Peyer's patch (tissue), 4 donors: ENCODE data around the gene DMBX1. TPM values are rescaled to one million over a fixed set of nuclear protein-coding genes. Genes with fewer than 3 reads are reported as not detected.
A peak's percentile ranks its signal among the peaks of the same experiment; 100 is the strongest.

ENCODE experiments used
- DNase-seq, 3 donors: peaks; one replicate each; pipeline ENCODE4 v3.0.0-alpha.2; 2017 to 2019
- H3K27ac ChIP-seq, 4 donors: fragments of 200-600 bp; sonication (generic); one replicate each; pipeline ENCODE4 v1.5.1; 2016 to 2019
- H3K27me3 ChIP-seq, 2 donors: fragments of 200-600 bp; sonication (generic); one replicate each; pipeline ENCODE4 v1.5.1; 2019
- H3K36me3 ChIP-seq, 3 donors: fragments of 200-600 bp; sonication (generic); one replicate each; pipeline ENCODE4 v1.5.1; 2016 to 2019
- H3K4me1 ChIP-seq, 4 donors: fragments of 200-600 bp; sonication (generic); one replicate each; pipeline ENCODE4 v1.5.1; 2016 to 2019
- H3K4me3 ChIP-seq, 4 donors: fragments of 200-600 bp; sonication (generic); 1 replicate in 3 of 4; 2 replicates in 1 of 4; pipeline ENCODE4 v1.5.1; 2016 to 2019; ENCODE audit warnings: mild to moderate bottlenecking in 1 of 4
- H3K9me3 ChIP-seq, 4 donors: fragments of 200-600 bp; sonication (generic); one replicate each; pipeline ENCODE4 v1.5.1; 2016 to 2019; ENCODE audit warnings: mild to moderate bottlenecking in 1 of 4
- POLR2A ChIP-seq, 2 donors: fragments of 450-650 bp; IDR thresholded peaks; one replicate each; pipeline ENCODE4 v1.5.1; 2017; ENCODE audit warnings: antibody characterized with exemption in 2 of 2, mild to moderate bottlenecking in 2 of 2, moderate library complexity in 2 of 2
- total RNA-seq, 4 donors: library from RNA; depleted of rRNA; stranded (reverse); fragments of >200 nt; gene quantifications; one replicate each; pipeline ENCODE4 v1.1.0, GENCODE V29; 2016
- TF ChIP-seq, protein P1 (sequence below), 6 experiments: fragments of 450-650 bp in 4 of 6; fragments of 200-600 bp in 2 of 6; sonication (generic) in 1 of 6; IDR thresholded peaks; one replicate each; pipeline ENCODE4 v1.5.1; 2017 to 2019; ENCODE audit warnings: antibody characterized with exemption in 6 of 6, mild to moderate bottlenecking in 3 of 6, moderate library complexity in 1 of 6

DMBX1 gene
- total RNA-seq, 4 donors from 2014 or later, result not detected

DNA sequence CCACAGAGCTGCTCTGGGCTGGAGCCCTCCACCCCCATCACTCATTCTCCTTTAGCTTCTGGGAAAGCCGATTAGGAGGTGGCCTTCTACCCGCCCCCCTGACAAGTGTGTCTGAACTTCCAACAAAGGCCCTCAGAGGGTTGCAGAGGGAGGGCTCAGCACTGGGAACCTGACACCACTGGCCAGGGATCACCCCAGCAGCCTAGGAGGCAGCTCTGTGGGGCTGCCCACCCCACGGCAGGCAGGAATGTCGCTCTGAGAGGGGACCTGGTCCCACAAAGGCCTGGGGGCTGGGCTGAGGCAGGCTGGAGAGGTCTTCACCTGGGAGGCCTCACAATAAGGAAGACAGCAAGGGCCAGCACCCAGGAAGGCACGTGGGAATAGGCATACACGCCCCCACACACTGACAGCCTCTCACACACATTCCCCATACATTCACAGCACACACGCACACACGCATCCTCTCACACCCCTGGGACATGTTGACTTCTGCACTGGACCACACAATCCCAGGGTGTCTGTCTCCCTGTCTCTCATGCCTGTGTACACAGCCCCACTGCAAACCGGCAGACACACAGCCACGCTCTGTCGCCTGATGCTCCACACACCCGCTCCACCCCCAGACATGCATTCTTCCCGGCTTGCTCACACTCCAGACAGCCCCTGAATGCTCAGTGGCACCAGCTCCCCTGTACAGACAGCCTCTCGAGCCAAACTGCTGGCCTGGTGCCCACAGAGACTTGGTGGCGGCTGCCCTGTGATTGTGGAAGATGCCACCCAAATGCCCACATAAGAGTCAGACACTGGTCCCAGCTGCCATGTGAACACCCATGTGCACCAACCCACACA, 30.7 kb downstream of the DMBX1 start:
- H3K4me3 ChIP-seq, result no peak overlapping the region
- no peaks in the 10 kb centered on the region for H3K9me3 ChIP-seq
- DNase-seq, result peak in 1 of 3 donors; percentile 37
- H3K4me1 ChIP-seq, result peaks cover 0 to 19% (median 0%) of the 10 kb centered on the region in 4 donors
- no peaks in the 10 kb centered on the region for H3K36me3 ChIP-seq
- H3K27me3 ChIP-seq, result no peaks in the 10 kb centered on the region
- no peak for TF ChIP-seq POLR2A (IDR thresholded peaks at IDR 0.05)
- TF ChIP-seq, protein P1, sequence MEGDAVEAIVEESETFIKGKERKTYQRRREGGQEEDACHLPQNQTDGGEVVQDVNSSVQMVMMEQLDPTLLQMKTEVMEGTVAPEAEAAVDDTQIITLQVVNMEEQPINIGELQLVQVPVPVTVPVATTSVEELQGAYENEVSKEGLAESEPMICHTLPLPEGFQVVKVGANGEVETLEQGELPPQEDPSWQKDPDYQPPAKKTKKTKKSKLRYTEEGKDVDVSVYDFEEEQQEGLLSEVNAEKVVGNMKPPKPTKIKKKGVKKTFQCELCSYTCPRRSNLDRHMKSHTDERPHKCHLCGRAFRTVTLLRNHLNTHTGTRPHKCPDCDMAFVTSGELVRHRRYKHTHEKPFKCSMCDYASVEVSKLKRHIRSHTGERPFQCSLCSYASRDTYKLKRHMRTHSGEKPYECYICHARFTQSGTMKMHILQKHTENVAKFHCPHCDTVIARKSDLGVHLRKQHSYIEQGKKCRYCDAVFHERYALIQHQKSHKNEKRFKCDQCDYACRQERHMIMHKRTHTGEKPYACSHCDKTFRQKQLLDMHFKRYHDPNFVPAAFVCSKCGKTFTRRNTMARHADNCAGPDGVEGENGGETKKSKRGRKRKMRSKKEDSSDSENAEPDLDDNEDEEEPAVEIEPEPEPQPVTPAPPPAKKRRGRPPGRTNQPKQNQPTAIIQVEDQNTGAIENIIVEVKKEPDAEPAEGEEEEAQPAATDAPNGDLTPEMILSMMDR (IDR thresholded peaks at IDR 0.05), result no peak
- H3K27ac ChIP-seq, result no peak overlapping the region

DNA sequence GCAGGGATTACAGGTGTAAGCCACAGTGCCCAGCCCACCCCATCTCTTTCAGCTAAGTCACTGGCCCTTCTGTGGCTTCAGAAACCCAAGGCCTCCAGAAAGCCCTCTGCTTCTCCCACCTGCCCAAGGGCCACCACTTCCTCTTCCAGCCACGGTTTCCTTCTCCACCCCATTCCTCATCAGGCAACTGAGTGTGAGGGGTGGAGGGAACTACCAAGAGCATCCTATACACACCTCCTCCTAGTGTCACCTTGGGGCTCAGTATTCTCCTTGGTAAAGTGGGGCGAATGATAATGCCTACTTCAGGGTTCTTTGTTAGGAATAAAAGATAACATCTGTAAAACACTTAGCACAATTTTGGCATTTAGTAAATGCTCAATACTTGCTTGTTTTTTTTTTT, 31.8 kb downstream of the DMBX1 start:
- no peak overlapping the region for H3K27ac ChIP-seq
- no peaks in the 10 kb centered on the region for H3K9me3 ChIP-seq
- peaks cover 0 to 27% (median 0%) of the 10 kb centered on the region in 4 donors for H3K4me1 ChIP-seq
- no peak for DNase-seq
- H3K27me3 ChIP-seq, result no peaks in the 10 kb centered on the region
- H3K36me3 ChIP-seq, result no peaks in the 10 kb centered on the region
- H3K4me3 ChIP-seq, result no peak overlapping the region
- TF ChIP-seq, protein P1 (IDR thresholded peaks at IDR 0.05), result no peak
- TF ChIP-seq POLR2A (IDR thresholded peaks at IDR 0.05), result no peak

DNA sequence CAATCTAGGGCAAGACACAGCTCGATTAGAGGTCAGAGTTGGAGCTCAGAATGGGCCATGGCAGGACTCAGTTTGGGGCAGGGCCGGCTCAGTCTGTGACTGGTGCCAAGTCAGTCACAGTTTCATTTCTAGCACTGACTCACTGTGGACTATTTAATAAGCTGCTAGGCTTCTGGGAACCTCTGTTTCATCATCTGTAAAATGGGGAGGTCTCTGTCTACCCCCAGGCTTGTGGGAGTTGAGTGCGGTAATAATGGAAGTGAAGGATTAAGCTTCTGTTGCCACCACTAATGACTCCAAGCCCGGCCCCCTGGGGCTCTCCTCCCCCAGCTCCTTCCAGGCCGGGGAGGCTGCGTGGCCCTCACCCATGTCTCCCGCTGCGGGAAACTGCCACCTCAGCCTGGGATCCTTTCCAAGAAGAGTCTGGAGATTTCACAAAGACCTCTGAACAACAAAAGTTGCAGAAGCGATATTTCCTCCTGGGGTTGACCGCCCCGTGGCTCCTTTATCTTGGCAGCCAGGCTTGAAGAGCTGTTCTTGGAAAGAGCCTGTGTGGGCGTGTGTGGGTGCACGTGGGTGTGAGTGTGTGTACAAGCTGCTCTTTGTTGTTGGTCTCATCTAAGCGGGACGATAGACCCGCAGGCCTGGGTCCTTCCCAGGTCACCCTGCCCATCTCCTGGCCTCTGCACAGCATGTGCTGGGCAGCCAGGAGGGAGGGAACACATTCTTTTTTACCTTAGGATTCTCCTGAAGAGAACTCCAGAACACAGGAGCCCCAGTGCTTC, 32.7 kb downstream of the DMBX1 start:
- no peak overlapping the region for H3K27ac ChIP-seq
- no peaks in the 10 kb centered on the region for H3K9me3 ChIP-seq
- H3K4me1 ChIP-seq, result peaks cover 0 to 29% (median 0%) of the 10 kb centered on the region in 4 donors
- no peak overlapping the region for H3K4me3 ChIP-seq
- no peaks in the 10 kb centered on the region for H3K36me3 ChIP-seq
- H3K27me3 ChIP-seq, result no peaks in the 10 kb centered on the region
- peak in 1 of 3 donors; percentile 59 for DNase-seq
- TF ChIP-seq, protein P1 (IDR thresholded peaks at IDR 0.05), result no peak
- TF ChIP-seq POLR2A (IDR thresholded peaks at IDR 0.05), result no peak

DNA sequence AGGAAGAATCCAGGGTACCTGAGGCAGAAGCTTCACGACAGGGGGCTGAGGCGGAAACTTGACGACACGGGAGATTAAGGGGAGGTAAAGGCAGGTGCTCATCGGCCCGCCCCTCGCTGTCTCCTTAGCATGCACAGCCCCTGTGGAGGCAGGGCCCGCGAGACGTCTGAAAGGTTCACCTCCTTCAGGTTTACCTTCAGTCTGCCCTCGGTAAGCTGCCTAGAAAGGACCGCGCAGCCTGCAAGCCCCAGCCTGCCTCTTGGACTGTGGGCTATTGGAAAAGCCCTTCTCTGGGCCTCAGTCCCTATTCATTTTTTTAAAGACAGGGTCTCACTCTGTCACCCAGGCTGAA, 33.3 kb downstream of the DMBX1 start:
- Histone ChIP-seq H3K9me3 (no peaks in the 10 kb centered on the region), H3K27ac (no peak overlapping the region), H3K4me3 (no peak overlapping the region), H3K36me3 (no peaks in the 10 kb centered on the region), H3K4me1 (peaks cover 0 to 27% (median 0%) of the 10 kb centered on the region in 4 donors), H3K27me3 (no peaks in the 10 kb centered on the region)
- no peak for TF ChIP-seq POLR2A (IDR thresholded peaks at IDR 0.05)
- no peak for DNase-seq

DNA sequence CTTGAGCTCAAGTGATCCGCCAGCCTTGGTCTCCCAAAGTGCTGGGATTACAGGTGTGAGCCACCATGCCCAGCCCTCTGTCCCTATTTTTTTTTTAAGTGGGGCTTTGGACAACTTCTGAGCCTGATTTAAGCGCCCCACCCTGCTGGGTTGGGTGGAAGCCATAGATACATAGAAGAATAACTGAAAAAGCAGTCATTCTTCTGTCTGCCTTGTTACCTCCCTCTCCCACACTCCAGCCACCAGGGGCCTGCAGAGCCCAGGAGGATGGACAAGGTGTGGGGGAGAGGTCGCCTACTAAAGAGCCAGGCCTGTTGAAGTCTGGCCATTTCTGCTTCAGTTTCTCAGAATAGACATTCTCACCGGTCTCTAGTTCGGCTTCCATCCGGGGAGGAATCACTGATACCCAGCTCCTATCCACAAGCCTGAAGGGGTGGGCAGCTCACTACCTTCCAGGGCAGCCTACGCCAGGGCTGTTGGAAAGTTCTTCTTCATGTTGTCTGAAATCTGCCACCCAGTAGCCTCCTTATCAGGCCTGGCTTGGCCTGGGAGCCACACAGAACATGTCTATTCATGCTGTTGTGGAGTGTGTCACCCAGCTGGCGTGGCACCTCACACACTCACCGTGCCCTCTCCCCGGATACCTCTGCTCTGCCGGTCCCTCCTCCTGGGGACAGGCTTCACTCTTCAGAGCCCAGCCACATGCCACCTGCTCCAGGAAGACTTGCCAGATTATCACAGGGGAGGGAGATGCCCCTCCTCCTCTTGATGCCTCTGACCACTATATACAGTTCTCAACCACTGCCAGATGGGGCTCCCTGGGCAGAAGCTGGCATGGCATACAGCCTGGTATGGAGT, 34.1 kb downstream of the DMBX1 start:
- Histone ChIP-seq H3K27ac (no peak overlapping the region), H3K4me1 (peaks cover 0 to 20% (median 0%) of the 10 kb centered on the region in 4 donors), H3K9me3 (no peaks in the 10 kb centered on the region), H3K27me3 (no peaks in the 10 kb centered on the region), H3K4me3 (no peak overlapping the region), H3K36me3 (no peaks in the 10 kb centered on the region)
- no peak for DNase-seq
- TF ChIP-seq, protein P1 (IDR thresholded peaks at IDR 0.05), result no peak
- no peak for TF ChIP-seq POLR2A (IDR thresholded peaks at IDR 0.05)
